ENCODE results near the gene DPYSL4. TPM values are rescaled to one million over a fixed set of nuclear protein-coding genes. Genes with fewer than 3 reads are reported as not detected.

DPYSL4 gene
- total RNA-seq, 4 donors from 2014 or later = 0.22 to 0.94 (median 0.34) TPM; not detected in 1

GRCh38 chr10:132146271-132146671 is 40.5 kb upstream of the DPYSL4 start:
- TF ChIP-seq, protein P1, sequence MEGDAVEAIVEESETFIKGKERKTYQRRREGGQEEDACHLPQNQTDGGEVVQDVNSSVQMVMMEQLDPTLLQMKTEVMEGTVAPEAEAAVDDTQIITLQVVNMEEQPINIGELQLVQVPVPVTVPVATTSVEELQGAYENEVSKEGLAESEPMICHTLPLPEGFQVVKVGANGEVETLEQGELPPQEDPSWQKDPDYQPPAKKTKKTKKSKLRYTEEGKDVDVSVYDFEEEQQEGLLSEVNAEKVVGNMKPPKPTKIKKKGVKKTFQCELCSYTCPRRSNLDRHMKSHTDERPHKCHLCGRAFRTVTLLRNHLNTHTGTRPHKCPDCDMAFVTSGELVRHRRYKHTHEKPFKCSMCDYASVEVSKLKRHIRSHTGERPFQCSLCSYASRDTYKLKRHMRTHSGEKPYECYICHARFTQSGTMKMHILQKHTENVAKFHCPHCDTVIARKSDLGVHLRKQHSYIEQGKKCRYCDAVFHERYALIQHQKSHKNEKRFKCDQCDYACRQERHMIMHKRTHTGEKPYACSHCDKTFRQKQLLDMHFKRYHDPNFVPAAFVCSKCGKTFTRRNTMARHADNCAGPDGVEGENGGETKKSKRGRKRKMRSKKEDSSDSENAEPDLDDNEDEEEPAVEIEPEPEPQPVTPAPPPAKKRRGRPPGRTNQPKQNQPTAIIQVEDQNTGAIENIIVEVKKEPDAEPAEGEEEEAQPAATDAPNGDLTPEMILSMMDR (IDR thresholded peaks at IDR 0.05; ENCODE audit: low read depth) = no peak

GRCh38 chr10:132146941-132147915 is 39.5 kb upstream of the DPYSL4 start:
- TF ChIP-seq, protein P1 (IDR thresholded peaks at IDR 0.05; ENCODE audit: low read depth) = no peak

DNA sequence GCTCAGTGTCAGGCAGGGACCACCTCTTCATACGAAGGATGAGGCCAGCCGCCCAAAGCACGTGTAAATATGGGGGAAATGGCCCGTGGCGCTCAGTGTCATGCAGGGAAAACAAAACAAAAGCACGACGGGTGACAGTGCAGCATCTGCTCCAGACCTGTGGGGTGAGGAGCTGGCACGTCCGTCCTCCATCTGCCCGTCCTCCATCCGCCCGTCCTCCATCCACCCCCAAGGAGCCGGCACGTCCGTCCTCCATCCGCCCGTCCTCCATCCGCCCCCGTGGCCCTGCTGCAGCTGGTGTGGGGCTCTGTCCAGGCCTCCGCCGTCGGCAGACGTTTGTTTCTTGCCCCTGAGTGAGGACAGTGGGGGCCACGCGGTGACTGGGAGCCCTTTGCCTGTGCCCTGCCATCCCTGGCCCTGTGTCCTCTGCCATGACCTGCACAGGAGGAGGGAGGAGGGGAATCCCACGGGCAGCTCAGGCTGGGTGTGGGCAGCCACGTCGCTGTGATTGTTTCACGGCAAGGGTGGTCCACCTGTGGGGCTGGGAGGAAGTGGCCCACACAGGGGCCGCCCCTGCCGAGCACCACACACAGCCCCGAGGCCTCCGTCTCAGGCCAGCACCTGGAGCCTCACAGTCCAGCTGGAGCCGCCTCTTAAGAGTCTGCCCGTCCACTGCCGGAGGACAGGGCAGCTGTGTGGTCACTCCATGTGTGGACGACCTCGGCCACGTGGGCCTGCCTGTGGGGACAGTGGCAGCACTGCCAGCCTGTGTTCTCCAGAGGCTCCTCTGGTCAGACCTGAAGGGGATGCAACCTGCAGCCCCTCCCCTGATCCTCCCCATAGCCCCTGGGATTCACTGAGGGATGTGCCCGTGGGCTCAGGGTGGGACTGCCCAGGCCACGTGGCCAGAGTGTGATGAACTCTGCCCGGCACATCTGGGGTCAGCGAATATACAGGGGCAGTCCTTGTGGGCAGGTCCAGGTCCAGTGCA is 38.2 kb upstream of the DPYSL4 start:
- TF ChIP-seq, protein P1 (IDR thresholded peaks at IDR 0.05; ENCODE audit: low read depth) = no peak

DNA sequence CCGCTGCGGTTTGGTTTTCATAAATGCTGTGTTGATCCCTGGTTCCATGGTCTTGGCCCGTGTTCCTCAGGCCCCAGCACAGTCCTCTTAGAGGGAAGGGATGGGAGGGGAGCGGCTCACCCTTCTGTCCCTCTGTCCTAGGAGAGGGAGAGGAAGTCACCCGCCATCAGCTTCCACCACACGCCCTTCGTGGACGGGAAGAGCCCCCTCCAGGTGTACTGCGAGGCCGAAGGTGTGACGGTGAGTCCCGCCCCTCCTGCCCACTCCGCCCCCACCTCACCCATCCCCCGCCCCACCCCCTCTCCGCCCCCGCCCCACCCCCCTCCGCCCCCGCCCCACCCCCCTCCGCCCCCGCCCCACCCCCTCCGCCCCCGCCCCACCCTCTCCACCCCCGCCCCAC is 37.5 kb upstream of the DPYSL4 start:
- TF ChIP-seq, protein P1 (IDR thresholded peaks at IDR 0.05; ENCODE audit: low read depth) = no peak

DNA sequence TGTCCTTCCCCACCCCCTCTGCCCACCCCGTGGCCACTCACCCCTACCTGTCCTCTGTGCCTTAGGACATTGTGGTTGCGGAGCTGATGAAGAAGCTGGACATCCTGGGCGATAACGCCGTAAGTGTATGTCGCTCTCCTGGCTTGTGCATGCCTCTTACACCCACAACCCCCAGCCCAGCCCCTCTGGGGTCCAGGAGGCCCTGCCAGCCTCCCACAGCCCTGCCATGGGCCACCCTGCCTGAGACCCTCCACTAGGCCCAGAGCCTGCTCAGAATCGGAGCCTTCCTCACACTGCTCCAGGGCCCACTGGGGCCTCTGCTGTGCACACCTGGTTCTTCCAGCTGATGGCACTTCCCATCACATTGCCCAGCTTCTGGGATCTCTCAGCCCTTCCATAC is 36.8 kb upstream of the DPYSL4 start:
- TF ChIP-seq, protein P1 (IDR thresholded peaks at IDR 0.05; ENCODE audit: low read depth) = no peak

GRCh38 chr10:132150777-132151176 is 36.0 kb upstream of the DPYSL4 start:
- TF ChIP-seq, protein P1 (IDR thresholded peaks at IDR 0.05; ENCODE audit: low read depth) = no peak
